ENCODE measurements around the gene JPT1.
"Not testable (repeated sequence)": the region's sequence is repeated elsewhere in the genome, so short reads cannot be mapped to it uniquely, and the experiment has no call there.

Gene JPT1

DNA sequence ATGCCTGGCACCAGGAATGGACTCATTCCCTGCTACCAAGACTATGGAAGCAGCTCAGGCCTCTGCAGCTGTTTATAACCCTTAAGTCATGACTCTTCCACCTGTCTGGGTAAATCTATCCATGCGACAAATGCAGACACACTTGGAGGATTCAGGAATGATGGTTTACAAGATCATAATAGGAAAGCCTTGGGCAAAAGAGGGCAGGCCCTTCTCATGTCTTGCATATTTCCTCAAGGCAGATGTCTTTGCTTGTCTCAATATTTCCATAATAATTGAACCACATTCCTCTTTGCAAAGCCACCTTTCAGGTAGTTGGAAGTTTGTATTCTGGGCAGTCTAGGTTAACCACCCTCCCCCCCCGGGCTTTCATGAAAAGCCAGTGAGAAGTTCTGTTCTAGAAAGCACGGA, 884 bp upstream of the JPT1 start:
- no peak for DNase-seq

DNA sequence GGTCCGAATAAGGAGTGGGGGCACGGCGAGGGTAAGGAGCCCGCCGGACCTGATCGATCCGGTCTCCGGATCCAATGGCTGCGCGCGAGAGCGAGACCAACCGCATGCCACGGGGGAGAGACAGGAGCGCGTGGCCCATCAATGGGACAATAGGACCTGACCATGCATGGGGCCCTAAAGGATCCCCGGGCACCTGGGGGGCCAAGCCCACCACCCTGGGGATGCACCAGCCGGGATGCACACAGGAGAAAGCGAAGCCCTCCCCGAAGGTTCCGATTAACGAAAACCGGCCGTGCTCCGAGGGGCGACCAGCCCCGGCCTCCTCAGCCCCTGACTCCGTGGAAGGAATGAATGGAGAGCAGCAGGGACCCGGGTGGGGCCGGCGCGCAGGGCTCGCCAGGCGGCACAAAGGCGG, 525 bp downstream of the JPT1 start:
- no peak for DNase-seq

DNA sequence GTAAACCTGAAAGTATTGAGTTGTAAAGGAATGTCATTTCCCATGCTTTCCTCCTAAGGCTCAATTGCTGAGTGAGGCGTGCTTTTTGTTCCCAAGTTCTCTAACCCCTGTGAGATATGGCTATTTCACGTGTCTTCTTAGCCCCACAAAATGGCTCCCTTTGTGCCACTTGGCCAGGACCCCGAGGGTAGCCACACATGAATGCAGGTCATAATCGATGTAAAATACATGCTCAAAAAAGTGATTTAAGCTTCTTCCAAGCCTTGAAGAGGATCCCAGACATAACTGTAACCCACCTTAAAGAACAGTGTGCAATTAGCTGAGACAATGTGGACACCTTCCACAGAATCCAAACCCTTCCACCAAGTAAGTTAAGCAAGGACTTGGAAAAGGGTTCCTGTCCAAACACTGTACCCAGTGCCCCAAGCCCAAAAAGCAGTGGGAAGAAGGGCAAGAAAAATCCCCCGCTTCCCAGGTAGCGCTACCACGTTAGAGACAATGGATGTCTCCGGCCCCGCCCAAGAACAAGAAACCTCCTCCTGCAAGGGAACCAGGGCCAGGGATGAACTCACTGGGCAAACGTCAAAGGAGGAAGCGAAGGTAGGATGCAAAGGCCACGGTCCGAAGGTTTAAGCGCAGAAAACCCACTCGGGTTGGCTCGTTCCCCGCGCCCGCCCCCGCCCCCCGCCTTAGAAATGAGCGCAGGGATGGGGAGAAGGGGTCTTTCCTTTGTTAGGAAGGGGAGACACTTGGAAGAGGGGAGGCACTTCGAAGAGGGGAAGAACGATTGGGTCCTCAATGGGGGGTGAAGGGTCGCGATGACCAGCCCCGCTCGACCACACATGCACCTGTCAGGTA, 1.2 kb downstream of the JPT1 start:
- no peak for DNase-seq

DNA sequence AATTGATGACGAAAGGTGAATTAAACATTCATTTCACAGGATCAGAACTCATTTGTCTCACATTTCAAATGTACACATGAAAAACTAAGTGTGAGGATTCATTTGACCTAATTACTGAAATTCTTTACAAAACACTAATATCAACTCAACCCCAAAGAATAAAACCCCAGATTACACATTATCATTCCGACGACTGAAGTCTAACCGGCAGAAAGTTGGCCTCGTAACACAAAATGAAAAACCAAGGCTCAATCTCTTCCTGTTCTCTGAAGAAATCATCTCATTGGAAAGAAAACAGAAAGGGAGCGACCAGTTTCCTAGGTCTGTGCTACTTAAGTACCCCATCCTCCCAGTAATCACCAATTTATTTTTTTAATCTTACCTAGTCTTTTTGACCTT, 1.8 kb downstream of the JPT1 start:
- no peak for DNase-seq

DNA sequence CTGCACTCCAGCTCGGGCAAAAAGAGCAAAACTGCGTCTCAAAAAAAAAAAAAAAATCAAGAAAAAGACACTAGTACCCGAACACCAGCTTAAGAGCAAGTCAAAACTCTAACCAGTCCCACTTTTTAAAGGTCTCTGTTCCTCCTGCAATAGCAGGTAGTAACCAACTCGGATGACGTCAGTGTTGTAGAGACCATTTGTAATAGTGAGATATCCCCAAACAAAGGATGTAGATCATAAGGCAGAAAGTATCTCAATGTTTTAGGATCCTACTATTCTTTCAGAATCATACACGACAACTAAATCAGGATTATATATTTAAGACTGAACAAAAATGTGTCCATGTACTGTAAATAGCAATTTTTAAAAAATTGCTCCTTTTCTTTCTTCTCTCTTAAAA, 2.4 kb downstream of the JPT1 start:
- no peak for DNase-seq

DNA sequence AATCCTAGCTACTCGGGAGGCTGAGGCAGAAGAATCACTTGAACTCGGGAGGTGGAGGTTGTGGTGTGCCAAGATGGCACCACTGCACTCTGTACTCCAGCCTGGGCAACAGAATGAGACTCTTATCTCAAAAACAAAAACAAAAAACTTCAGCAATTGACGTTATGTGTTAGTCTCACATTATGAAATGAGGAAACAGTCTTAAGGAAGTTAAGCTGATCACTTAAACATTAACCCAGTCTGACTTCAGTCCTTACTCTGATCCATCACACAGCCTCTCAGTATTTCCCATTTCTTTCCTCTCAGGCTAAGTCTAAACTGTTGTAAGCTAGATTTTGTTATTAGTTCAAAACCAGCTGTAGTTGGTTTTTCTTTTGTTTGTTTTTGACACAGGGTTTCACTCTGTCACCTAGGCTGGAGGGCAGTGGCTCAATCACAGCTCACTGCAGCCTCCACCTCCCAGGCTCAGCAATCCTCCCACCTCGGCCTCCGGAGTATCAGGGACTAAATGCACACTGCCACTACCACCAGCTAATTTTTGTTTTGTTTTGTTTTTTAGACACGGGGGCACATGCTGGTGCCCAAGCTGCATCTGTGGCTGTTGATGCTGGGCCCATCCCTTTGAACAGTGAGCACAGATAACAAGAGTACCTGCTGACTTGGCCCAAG, 6.3 kb downstream of the JPT1 start:
- no peak for DNase-seq

DNA sequence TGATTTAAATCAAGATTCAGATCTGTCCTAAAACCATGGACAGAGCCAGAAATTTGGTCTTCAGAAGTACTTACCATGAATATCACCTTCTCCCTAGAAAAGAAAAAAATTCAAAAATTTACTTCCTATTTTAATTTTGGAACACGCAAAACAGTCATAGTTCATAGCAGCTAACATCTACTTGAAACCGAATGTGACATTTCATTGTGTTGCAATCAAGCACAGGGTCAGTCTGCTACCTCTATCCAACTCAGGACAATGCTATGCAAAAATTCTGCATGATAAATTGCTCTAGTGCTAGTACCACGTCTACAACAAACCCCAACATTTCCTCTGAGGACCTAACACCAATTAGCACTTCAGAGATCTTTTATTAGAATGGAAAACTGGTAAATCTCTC, 7.7 kb downstream of the JPT1 start:
- DNase-seq, result no peak

DNA sequence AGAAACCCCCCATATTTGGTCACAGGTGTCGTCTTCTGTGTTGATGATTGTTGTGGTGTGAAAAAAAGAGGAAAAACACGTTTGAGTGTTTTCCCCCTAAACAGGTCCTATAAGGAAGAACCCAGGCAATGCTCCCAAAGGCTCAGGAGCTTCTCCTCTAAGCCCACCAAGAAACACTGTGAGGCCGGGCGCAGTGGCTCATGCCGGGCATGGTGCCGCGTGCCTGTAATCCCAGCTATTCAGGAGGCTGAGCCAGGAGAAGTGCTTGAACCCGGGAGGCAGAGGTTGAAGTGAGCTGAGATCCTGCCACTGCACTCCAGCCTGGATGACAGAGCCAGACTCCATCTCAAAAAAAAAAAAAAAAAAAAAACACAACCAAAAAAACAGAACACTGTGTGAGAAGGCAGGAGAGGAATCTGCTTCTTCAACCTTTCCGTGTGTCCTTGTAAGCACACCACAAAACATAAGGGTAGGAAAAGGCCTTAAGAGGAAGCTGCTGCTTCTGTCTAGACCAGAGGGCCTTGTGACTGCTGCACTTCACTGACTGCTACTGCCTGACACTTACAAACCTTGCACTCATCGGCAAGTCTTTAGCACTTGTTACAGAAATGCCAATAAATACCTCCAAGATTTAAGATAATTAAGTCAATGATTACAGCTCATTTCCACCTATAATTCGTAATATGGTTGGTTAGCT, 9.3 kb downstream of the JPT1 start:
- DNase-seq, result no peak

DNA sequence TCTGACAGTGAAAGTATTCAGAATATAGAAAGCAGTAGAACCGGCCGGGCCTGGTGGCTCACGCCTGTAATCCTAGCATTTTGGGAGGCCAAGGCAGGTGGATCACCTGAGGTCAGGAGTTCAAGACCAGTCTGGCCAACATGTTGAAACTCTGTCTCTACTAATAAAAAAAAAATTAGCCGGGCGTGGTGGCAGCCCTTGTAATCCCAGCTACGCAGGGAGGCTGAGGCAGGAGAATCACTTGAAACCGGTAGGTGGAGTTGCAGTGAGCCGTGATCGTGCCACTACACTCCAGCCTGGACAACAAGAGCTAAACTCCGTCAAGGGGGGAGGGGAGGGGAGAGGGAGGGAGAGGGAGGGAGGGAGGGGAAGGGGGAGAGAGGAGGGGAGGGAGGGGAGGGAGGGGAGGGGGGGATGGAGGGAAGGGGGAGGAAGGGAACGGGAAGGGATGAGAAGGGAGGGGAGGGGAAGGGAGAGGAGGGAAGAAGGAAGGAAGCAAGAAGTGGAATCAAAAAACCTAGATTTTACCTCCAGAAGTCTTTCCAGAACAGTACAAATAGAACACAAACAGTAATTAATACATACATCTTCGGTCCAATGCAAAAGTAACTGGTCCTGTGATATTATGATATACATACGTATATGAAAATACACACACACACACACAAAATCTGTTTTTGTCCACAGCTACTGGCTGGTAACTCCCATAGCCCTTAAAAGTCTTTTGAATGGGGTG, 11.9 kb downstream of the JPT1 start:
- no peak for DNase-seq

DNA sequence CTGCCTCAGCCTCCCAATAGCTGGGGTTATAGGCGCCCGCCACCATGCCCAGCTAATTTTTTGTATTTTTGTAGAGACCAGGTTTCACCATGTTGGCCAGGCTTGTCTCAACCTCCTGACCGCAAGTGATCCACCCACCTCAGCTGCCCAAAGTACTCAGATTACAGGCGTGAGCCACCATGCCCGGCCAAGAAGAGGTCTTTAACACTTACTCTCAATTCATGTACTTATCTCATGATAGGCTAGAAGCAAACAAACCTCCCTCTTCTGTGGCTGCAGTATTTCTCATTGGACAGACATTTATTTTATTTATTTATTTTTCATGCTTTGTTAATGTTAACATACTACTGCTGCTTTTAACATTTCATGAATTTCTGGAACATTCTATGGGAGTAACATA, 15.8 kb downstream of the JPT1 start:
- DNase-seq, result no peak

DNA sequence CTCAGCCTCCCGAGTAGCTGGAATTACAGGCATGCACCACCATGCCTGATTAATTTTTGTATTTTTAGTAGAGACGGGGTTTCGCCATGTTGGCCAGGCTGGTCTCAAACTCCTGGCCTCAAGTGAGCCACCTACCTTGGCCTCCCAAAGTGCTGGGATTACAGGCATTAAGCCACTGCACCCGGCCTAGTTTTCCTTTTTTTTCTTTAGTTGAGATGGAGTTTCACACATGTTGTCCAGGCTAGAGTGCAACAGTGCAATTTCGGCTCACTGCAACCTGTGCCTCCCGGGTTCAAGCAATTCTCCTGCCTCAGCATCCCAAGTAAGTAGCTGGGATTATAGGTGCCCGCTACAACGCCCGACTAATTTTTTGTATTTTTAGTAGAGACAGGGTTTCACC, 16.6 kb downstream of the JPT1 start:
- DNase-seq, result not testable (repeated sequence)

DNA sequence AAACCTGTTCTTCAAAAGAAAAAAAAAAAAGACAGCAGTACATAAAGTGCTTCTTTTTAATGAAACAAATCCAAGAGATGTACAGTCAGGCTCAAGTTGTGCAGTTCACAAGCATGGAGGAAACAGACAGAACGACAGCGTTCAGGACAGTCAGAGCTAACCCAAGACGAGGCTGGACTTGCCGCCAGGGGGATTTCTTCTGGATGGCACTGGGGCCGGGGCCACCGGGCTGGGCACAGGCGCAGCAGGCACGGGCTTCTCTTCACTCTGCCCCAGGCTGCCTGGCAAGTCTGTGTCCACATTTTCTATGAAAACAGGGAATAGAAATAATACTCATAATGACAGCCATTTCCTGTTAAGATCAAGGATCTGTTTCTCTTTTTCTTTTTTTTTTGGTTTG, 18.4 kb downstream of the JPT1 start:
- DNase-seq, result no peak

DNA sequence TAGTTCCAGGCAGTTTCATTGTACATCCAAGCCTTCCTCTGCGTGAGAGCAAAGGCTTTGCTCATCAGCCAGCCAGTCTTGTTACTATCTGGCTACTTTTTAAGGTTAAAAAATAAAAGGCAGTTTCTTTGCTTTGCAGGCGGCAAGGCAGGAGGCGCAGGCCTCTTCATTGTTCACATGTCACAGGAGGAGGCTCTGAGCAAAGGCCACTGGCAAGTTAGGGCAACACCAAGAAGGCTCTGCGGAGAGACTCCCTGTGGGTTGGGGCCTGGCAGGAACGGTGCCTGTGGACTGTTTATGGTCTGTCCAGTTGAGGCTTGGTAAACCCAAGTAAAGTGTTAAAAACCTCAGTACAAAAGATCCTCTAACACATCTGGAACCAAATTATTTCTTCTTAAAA, 18.9 kb downstream of the JPT1 start:
- DNase-seq, result no peak

DNA sequence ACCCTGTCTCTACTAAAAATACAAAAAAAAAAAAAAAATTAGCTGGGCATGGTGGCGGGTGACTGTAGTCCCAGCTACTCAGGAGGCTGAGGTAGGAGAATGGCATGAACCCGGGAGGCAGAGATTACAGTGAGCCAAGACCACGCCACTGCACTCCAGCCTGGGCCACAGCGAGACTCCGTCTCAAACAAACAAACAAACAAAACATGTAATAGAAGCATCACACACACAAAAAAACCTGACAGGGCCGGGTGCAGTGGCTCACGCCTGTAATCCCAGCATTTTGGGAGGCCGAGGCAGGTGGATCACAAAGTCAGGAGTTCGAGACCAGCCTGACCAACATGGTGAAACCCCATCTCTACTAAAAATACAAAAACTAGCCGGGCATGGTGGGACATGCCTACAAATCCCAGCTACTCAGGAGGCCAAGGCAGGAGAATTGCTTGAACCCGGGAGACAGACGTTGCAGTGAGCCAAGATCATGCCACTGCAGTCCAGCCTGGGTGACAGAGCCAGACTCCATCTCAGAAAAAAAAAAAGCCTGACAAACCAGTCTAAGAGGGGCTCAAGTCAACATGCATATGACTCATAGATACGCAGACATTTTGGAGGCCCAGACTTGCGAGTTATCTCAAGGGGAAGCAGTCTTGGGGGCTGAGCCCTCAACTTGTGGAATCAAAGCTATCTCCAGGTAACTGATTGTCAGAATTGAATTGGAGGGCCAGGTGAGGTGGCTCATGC, 20.5 kb downstream of the JPT1 start:
- DNase-seq, result not testable (repeated sequence)

DNA sequence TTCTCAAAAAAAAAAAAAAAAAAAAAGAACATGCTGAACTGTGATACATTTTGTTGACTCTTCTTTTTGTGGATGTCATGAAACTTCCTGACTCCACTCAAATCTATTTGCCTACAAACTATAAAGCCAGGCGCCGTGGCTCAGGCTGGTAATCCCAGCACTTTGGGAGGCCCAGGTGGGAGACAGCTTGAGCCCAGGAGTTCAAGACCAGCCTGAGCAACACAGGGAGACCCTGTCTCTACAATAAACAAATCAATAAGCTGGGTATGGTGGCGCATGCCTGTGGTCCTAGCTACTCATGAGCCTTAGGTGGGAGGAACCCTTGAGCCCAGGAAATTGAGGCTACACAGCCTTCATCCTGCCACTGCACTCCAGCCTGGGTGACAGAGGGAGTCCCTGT, 21.3 kb downstream of the JPT1 start:
- no peak for DNase-seq

DNA sequence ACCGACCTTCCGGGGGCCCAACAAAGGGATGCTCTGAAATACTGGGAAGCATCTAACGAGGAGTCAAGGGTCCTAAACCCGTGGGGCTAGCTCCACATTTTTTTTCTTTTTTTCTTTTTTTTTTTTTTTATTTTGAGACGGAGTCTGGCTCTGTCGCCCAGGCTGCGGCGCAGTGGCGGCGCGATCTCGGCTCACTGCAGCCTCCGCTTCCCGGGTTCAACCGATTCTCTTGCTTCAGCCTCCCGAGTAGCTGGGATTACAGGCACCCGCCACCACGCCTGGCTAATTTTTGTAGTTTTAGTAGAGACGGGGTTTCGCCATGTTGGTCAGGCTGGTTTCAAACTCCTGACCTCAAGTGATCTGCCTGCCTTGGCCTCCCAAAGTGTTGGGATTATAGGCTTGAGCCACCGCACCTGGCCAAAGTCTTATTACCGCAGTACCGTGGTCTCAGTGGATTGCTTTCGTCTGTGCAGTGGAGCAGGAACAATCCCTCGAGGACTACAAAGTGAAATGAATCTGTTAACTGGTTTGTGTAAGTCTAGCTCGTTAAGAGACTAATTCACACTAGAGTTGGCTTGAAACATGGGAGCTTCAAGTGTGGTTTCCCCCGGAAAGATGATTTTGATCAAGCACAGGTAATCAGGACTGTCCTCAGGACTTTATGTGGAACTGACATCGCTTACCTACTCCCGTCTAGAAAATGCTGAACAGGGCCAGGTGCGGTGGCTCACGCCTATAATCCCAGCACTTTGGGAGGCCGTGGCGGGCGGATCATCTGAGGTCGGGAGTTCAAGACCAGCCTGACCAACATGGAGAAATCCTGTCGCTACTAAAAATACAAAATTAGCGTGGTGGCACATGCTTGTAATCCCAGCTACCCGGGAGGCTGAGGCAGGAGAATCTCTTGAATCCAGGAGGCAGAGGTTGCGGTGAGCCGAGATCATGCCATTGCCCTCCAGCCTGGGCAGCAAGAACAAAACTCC, 22.0 kb downstream of the JPT1 start:
- DNase-seq, result not testable (repeated sequence)

DNA sequence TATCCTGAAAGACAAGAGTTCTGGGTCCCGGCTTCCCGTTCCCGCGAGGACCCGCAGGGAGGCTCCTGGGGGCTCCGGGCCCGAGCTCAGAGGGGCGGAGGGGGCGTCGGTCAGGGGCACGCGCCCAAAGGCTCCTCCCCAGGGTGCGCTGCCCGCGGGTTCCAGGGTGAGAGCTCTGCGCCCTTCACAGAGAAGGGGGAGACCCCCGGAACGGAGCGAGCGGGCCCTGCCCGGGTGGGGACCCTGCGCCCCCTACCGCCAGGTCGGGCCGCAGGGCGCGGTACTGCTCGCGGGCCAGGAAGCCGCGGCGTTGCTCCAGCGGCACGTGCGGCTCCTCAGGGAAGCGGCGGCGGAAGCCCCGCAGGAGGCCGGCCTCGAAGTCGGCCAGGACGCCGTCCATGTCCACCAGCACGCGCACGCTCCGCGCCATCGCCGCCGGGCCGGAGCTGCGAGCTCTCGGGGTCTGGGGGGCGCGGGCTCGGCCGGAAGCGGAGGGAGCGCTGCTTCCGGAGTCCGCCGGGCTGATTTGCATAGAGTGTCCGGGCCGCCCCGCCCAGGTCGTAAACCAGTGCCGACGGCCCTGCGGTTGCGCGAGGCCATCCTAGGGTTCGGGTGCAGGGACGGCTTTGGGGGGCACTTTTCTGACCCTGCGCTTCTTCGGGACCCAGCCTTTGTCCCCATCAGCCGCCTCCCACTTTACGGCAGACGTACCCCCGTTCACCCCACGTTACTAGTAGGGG, 22.9 kb downstream of the JPT1 start, which contains the start of gene NT5C:
Gene NT5C (minus strand): TSS at position 465 of the 740 bp plus-strand sequence. CDS start 35 bp downstream, at position 430.
- DNase-seq, result no peak

DNA sequence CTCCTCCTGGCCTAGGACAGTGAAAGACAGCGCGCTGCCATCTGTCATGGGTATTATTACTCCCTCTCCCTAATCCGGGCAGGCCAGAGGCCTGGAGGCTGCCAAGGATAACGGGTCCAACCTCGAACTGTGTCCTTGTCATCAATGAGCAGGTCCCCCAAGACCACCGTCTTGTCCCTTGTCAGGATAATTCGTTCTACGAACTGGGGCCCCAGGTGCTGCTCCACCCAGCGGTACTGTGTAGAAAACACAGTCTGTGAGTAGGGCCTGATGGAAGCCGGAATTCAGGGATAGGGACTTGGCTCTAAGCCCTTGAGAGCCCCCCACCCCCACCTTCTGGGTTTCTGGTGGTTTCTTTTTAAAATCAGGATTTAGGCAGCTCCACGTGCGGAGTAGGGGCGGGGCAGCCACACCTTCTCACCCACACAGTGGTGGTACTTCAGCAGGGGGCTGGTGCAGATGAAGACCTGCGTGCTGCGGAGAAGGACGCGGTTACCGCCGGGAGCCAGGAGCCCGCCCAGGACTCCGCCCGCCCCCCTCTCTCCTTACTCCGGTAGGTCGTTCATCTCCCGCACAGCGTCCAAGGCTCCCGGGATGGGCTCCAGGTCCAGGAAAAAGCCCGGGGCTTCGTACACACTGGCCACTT, 23.6 kb downstream of the JPT1 start:
- no peak for DNase-seq

DNA sequence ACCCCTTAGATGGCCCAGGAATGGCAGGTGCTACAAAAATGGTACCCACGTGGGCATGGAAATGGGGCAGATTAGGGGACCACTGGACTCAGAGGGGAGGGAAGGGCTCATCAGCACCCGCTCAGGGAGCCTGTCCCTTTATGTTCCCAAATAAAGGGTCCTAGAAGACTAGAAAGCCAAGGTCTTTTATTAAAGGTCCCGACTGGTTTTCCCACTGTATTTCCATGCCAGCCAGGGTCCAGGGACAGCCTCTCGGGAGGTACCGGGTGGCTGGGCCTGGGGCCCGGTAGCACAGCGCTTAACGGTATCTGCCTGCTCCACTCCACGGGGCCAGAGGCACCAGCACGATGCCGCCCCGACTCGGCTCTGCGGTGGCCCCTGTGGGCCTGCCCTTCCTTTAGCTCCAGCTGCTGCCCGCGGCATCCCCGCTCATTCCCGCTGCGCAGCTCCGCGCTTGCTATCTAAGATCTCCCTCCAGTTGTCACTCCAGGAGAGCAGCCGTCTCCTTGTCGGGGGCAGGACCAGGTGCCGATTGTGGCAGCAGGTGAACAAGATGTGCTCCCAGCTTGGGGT, 24.2 kb downstream of the JPT1 start:
- DNase-seq, result no peak
